HG03280 (cell line): Measurements from ENCODE around the gene TMCC3.
"Not testable (repeated sequence)": the region's sequence is repeated elsewhere in the genome, so short reads cannot be mapped to it uniquely, and the experiment has no call there.

ENCODE experiments used
- ATAC-seq: cut with Tn5 transposase; IDR thresholded peaks from one replicate; pipeline ENCODE4 v1.9.1; 2021; ENCODE audit warnings: mild to moderate bottlenecking, moderate library complexity; ENCODE audit not compliant: unreplicated experiment

The TMCC3 gene

GRCh38 chr12:94575645-94576403 lies 74.5 kb downstream of the TMCC3 start:
- no peak for ATAC-seq

GRCh38 chr12:94575024-94575423 lies 75.3 kb downstream of the TMCC3 start:
- ATAC-seq: no peak

GRCh38 chr12:94571556-94571955 lies 78.8 kb downstream of the TMCC3 start:
- no peak for ATAC-seq

- no peak for ATAC-seq
Observed at GRCh38 chr12:94570161-94570560, 80.2 kb downstream of the TMCC3 start.

- ATAC-seq: no peak
Observed at GRCh38 chr12:94567761-94568160, 82.6 kb downstream of the TMCC3 start.

GRCh38 chr12:94566345-94566744 lies 84.0 kb downstream of the TMCC3 start:
- no peak for ATAC-seq

- ATAC-seq: no peak
Observed at GRCh38 chr12:94565683-94566082, 84.7 kb downstream of the TMCC3 start.

- ATAC-seq: no peak
Observed at GRCh38 chr12:94563286-94563685, 87.1 kb downstream of the TMCC3 start.

- peak; percentile 83 for ATAC-seq
Observed at GRCh38 chr12:94561943-94562411, 88.4 kb downstream of the TMCC3 start.

- ATAC-seq: peak; percentile 71
Observed at GRCh38 chr12:94560431-94561221, 89.7 kb downstream of the TMCC3 start.

- ATAC-seq: no peak
Observed at GRCh38 chr12:94558612-94559011, 91.7 kb downstream of the TMCC3 start.

GRCh38 chr12:94557746-94558295 lies 92.5 kb downstream of the TMCC3 start:
- ATAC-seq: no peak

- ATAC-seq: no peak
Observed at GRCh38 chr12:94555687-94556086, 94.7 kb downstream of the TMCC3 start.

- no peak for ATAC-seq
Observed at GRCh38 chr12:94553875-94554274, 96.5 kb downstream of the TMCC3 start.

- ATAC-seq: no peak
Observed at GRCh38 chr12:94553130-94553519, 97.2 kb downstream of the TMCC3 start.

- no peak for ATAC-seq
Observed at GRCh38 chr12:94551810-94552209, 98.5 kb downstream of the TMCC3 start.

- ATAC-seq: no peak
Observed at GRCh38 chr12:94550964-94551363, 99.4 kb downstream of the TMCC3 start.

- ATAC-seq: not testable (repeated sequence)
Observed at GRCh38 chr12:94548833-94549232, 101.5 kb downstream of the TMCC3 start.

GRCh38 chr12:94545935-94546771 lies 104.2 kb downstream of the TMCC3 start:
- peak; percentile 63 for ATAC-seq

- ATAC-seq: no peak
Observed at GRCh38 chr12:94544355-94544754, 106.0 kb downstream of the TMCC3 start.

- ATAC-seq: no peak
Observed at GRCh38 chr12:94538318-94538717, 112.0 kb downstream of the TMCC3 start.
